Erythroblast (primary cell): ENCODE data around the gene BCL2.

ENCODE experiments used
- GATA1 ChIP-seq: IDR thresholded peaks from 2 replicates; pipeline ENCODE4 v1.6.1; 2011; ENCODE audit warnings: low read depth, mild to moderate bottlenecking, control low read depth, low read length, moderate library complexity
- POLR2A ChIP-seq: IDR thresholded peaks from 2 replicates; pipeline ENCODE4 v1.6.1; 2011; ENCODE audit warnings: mild to moderate bottlenecking, low read length

DNA sequence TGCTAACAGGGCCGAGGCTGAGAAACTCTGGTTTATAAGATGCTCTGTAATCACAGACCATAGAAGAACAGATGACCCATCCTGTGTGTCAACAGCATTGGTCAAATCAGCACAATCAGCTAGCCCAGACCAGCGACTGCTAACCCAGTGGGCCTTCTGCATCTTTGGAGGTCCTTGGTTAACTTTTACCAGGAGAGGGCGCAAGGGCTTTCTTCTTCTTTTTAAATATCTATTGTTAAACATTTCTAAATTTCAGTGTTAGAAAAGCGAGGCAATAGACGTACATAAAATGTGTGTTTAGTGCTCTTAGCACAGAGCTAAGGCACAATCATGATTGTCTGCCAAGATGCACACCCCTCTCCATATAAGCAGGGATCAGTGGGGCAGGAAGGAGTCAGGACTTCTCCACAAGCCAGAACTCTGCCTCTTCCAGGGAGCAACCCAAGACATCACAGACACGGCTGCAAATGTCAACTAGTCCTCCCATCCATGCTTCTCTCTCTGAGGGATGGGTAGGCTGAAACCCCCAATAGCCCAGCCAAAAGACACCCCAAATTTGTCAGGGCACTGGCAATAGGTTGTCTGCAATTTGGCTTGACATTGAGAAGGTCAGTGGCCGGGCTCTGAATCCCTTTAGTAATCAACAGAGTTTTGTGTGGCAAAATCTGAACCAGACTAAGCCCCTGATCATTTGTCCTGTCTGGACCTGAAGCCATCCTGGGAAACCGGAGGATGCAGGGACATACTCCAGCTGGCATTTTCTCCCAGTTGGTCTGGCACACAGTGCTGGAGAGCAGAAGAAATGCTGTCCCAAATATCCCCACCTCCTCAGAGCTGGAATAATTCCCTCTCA is 188.2 kb downstream of the BCL2 start:
- TF ChIP-seq POLR2A = no peak
- TF ChIP-seq GATA1 = no peak
